ENCODE measurements around the gene CA5B. TPM values are rescaled to one million over a fixed set of nuclear protein-coding genes. Genes with fewer than 3 reads are reported as not detected.
"Not testable (repeated sequence)": the region's sequence is repeated elsewhere in the genome, so short reads cannot be mapped to it uniquely, and the experiment has no call there.

Gene CA5B
- total RNA-seq, 1 donor from 2014 or later = 4.2 TPM

DNA sequence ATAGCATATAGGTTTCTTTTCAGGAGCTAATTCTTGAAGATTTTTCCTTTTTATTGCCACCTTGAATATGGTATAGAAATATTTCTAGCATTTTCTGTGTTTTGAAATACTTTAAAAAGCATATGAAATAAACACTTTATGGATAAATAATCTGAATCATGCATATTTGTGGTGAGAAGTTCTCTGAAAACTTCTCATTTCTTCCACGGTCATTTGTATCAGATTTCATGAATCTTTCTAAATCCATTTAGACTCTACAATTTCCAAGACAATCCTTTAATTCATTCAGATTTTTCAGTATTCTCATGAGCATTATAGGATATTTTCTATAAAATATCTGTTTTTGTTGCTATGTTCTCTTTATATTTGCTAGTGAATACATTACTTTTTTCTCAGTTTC lies 16.2 kb upstream of the CA5B start:
- no peak overlapping the region for H3K27ac ChIP-seq (ENCODE audit: low read depth, low read length)
- no peaks in the 10 kb centered on the region for H3K36me3 ChIP-seq (ENCODE audit: control insufficient read depth in 3 of 3, insufficient read depth in 3 of 3, low read length in 3 of 3)
- H3K9me3 ChIP-seq (ENCODE audit: control insufficient read depth in 3 of 3, low read length in 3 of 3) = no peaks in the 10 kb centered on the region
- H3K9ac ChIP-seq (ENCODE audit: low read depth in 1 of 3, low read length in 3 of 3) = no peak overlapping the region
- no peaks in the 10 kb centered on the region for H3K27me3 ChIP-seq (ENCODE audit: control insufficient read depth in 3 of 3, insufficient read depth in 3 of 3, low read length in 3 of 3)
- H3K4me3 ChIP-seq (ENCODE audit: low read length in 3 of 3) = no peak overlapping the region
- no peaks in the 10 kb centered on the region for H3K4me1 ChIP-seq (ENCODE audit: control insufficient read depth in 3 of 3, insufficient read depth in 3 of 3, low read length in 3 of 3)

DNA sequence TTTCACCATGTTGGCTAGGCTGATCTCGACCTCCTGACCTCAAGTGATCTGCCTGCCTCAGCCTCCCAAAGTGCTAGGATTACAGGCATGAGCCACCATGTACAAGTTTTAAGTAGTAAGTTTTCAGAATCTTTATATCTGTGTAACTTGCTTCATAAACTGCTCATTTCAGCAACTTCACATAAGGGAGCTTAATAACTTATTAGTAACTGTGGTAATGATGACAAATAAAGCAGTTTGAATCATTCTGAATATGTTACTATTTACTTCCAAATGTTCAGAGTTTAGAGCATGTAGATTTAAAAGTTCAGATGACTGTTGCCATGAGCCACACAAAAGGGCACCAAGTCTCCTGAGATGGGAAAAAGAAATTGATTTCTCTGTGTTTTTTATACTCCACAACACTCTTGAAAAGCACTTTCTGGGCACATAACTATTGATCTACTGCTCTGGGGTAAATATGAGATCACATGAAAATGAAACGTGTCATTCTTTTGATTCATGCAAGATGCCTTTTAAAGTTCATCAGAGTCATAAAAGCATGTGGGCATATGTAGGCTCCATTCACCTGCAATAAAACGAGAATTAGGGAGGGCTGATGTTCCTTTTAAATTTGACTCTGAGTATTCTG lies 14.1 kb upstream of the CA5B start:
- Histone ChIP-seq H3K27me3 (ENCODE audit: control insufficient read depth in 3 of 3, insufficient read depth in 3 of 3, low read length in 3 of 3) (no peaks in the 10 kb centered on the region), H3K4me3 (ENCODE audit: low read length in 3 of 3) (no peak overlapping the region), H3K27ac (ENCODE audit: low read depth, low read length) (no peak overlapping the region), H3K9me3 (ENCODE audit: control insufficient read depth in 3 of 3, low read length in 3 of 3) (no peaks in the 10 kb centered on the region), H3K36me3 (ENCODE audit: control insufficient read depth in 3 of 3, insufficient read depth in 3 of 3, low read length in 3 of 3) (no peaks in the 10 kb centered on the region), H3K9ac (ENCODE audit: low read depth in 1 of 3, low read length in 3 of 3) (no peak overlapping the region), H3K4me1 (ENCODE audit: control insufficient read depth in 3 of 3, insufficient read depth in 3 of 3, low read length in 3 of 3) (no peaks in the 10 kb centered on the region)

DNA sequence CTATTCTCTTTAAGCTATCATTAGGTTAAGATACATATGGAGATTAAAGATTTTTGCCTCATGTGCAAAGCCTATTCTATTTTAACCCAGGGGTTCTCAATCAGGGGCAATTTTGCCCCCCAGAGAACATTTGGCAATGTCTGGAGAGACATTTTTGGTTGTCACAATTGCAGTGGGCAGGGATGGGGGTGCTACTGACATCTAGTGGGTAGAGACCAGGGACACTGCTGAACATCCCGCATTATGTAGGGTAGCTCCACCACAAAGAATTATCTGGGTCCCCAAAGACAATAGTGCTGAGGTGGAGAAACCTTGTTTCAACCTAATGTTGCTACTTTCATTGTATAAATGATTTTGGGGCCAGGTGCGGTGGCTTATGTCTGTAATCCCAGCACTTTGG lies 13.2 kb upstream of the CA5B start:
- H3K4me1 ChIP-seq (ENCODE audit: control insufficient read depth in 3 of 3, insufficient read depth in 3 of 3, low read length in 3 of 3) = no peaks in the 10 kb centered on the region
- H3K27me3 ChIP-seq (ENCODE audit: control insufficient read depth in 3 of 3, insufficient read depth in 3 of 3, low read length in 3 of 3) = no peaks in the 10 kb centered on the region
- no peak overlapping the region for H3K9ac ChIP-seq (ENCODE audit: low read depth in 1 of 3, low read length in 3 of 3)

DNA sequence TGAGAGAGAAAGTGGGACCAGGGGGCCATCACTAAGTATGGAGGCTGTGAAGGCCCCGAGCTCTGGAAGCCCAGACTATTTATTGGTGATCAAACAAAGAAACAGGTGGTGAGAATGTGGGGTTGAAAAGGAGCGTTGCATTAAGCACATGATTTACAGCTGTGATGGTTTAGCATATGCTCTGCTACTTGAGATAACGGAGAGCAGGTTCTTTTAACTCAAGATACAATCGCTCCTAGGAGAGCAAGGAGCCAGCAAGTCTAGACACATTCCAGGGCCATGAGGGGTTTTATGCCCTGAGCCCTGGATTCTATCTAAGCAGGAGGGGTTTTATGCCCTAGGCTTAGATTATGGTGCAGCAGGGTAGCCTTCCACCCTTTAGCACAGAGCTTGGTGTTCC lies 6.7 kb upstream of the CA5B start:
- not testable (repeated sequence) for H3K27ac ChIP-seq (ENCODE audit: low read depth, low read length); H3K36me3 ChIP-seq (ENCODE audit: control insufficient read depth in 3 of 3, insufficient read depth in 3 of 3, low read length in 3 of 3); H3K9me3 ChIP-seq (ENCODE audit: control insufficient read depth in 3 of 3, low read length in 3 of 3); H3K27me3 ChIP-seq (ENCODE audit: control insufficient read depth in 3 of 3, insufficient read depth in 3 of 3, low read length in 3 of 3); H3K4me3 ChIP-seq (ENCODE audit: low read length in 3 of 3); H3K9ac ChIP-seq (ENCODE audit: low read depth in 1 of 3, low read length in 3 of 3); H3K4me1 ChIP-seq (ENCODE audit: control insufficient read depth in 3 of 3, insufficient read depth in 3 of 3, low read length in 3 of 3)

More for the DNA sequence above, 13.2 kb upstream of the CA5B start:
- Histone ChIP-seq H3K4me3 (ENCODE audit: low read length in 3 of 3) (no peak overlapping the region), H3K36me3 (ENCODE audit: control insufficient read depth in 3 of 3, insufficient read depth in 3 of 3, low read length in 3 of 3) (no peaks in the 10 kb centered on the region), H3K27ac (ENCODE audit: low read depth, low read length) (no peak overlapping the region), H3K9me3 (ENCODE audit: control insufficient read depth in 3 of 3, low read length in 3 of 3) (no peaks in the 10 kb centered on the region)

DNA sequence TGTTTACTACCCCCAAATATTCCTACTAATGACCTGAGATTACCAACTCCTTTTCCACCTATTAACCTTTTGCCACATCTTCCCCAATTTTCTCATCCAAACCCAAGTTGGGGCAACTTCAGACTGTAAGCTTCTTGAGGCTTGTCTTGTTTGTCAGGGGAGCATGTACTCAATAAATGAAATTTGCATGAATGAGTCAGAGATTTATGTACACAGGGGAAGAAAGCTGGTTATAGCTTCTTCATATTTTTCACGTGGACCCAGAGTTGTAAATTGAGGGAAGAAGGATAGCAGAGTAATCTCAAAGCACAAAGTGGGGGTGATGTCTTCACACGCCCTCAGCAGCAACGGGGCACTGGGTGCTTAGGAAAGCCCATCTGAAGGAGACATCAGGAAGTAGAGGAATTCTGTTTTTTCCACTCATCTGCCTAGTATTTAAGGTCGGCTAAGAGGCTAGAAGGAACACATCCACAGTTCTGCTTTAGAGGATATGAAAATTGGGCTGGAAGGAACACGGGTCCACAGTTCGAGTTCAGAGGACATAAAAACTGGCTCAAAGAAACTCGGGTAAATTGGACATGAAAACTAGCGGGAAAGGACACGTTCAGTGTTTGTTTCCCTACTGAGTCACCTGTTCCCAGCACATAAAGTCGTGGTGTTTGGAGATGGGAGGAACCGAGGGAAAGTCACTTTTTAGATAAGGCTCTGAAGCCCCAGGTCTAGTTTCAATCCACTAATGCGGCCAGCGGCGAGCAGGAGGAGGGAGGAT lies 696 bp upstream of the CA5B start:
- Histone ChIP-seq H3K27ac (ENCODE audit: low read depth, low read length) (no peak overlapping the region), H3K9ac (ENCODE audit: low read depth in 1 of 3, low read length in 3 of 3) (peak overlapping the region; percentile 0 to 60 (median 57)), H3K4me1 (ENCODE audit: control insufficient read depth in 3 of 3, insufficient read depth in 3 of 3, low read length in 3 of 3) (peaks cover 0 to 7% (median 5%) of the 10 kb centered on the region in 3 donors)

DNA sequence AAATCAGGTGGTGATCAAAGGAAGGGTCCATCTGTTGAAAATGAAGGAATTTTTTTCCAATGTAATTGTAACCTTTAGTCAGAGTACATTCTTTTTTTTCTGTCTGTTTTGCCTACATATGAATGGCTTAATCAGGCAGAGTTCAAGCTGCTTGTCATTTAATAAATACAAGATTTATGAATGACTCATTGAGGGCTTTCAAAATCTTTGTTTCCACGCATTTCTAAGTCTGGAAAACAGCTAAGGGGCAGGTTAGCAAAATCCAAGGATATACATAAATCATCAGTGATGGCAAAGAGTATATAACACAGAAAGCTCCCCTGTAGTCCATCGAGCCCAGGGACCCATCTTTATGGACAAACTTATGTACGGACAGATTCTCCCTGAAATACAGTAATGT lies 1.8 kb downstream of the CA5B start:
- Histone ChIP-seq H3K27ac (ENCODE audit: low read depth, low read length) (no peak overlapping the region), H3K9me3 (ENCODE audit: control insufficient read depth in 3 of 3, low read length in 3 of 3) (no peaks in the 10 kb centered on the region), H3K36me3 (ENCODE audit: control insufficient read depth in 3 of 3, insufficient read depth in 3 of 3, low read length in 3 of 3) (no peaks in the 10 kb centered on the region), H3K4me1 (ENCODE audit: control insufficient read depth in 3 of 3, insufficient read depth in 3 of 3, low read length in 3 of 3) (peaks cover 0 to 7% (median 5%) of the 10 kb centered on the region in 3 donors), H3K4me3 (ENCODE audit: low read length in 3 of 3) (no peak overlapping the region), H3K9ac (ENCODE audit: low read depth in 1 of 3, low read length in 3 of 3) (no peak overlapping the region), H3K27me3 (ENCODE audit: control insufficient read depth in 3 of 3, insufficient read depth in 3 of 3, low read length in 3 of 3) (peaks cover 0 to 4% (median 0%) of the 10 kb centered on the region in 3 donors)

More for the DNA sequence above, 696 bp upstream of the CA5B start:
- Histone ChIP-seq H3K4me3 (ENCODE audit: low read length in 3 of 3) (peak overlapping the region; percentile 52 to 73 (median 68)), H3K36me3 (ENCODE audit: control insufficient read depth in 3 of 3, insufficient read depth in 3 of 3, low read length in 3 of 3) (no peaks in the 10 kb centered on the region), H3K27me3 (ENCODE audit: control insufficient read depth in 3 of 3, insufficient read depth in 3 of 3, low read length in 3 of 3) (peaks cover 0 to 4% (median 0%) of the 10 kb centered on the region in 3 donors), H3K9me3 (ENCODE audit: control insufficient read depth in 3 of 3, low read length in 3 of 3) (no peaks in the 10 kb centered on the region)

DNA sequence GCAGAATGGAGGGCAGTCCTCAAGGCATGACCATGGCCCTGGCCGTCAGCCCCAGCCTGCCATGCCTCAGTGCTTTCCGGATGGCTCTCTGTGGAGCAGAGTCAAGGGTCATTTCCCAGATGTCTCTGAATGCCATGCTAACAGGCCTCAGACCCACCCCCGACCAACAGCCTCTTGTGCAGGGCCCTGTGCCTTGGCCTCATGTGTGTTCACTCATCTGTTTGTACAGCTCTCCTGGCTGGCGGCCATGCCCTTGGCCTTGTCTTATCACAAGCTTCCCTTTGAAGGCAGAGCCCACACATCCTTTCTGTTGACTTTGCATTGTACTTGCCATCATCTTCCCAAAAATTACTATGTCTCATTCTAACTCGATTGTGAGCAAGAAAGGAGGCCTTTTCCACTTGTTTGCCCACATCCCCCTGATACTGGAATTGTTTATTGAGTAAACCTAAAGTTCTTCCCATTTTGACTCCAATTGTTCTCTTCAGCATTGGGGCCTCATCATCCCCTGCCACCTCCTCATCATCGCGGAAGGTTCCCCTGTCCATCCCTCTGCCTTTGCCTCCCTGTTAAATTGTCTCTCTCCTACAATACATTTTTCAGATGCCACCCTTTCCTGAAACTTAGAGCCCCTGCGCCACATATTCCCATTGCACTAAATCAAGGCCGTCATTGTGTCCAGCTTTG lies 6.3 kb downstream of the CA5B start:
- Histone ChIP-seq H3K27me3 (ENCODE audit: control insufficient read depth in 3 of 3, insufficient read depth in 3 of 3, low read length in 3 of 3) (no peaks in the 10 kb centered on the region), H3K4me3 (ENCODE audit: low read length in 3 of 3) (no peak overlapping the region), H3K9ac (ENCODE audit: low read depth in 1 of 3, low read length in 3 of 3) (no peak overlapping the region), H3K4me1 (ENCODE audit: control insufficient read depth in 3 of 3, insufficient read depth in 3 of 3, low read length in 3 of 3) (no peaks in the 10 kb centered on the region), H3K36me3 (ENCODE audit: control insufficient read depth in 3 of 3, insufficient read depth in 3 of 3, low read length in 3 of 3) (no peaks in the 10 kb centered on the region), H3K9me3 (ENCODE audit: control insufficient read depth in 3 of 3, low read length in 3 of 3) (no peaks in the 10 kb centered on the region), H3K27ac (ENCODE audit: low read depth, low read length) (no peak overlapping the region)

DNA sequence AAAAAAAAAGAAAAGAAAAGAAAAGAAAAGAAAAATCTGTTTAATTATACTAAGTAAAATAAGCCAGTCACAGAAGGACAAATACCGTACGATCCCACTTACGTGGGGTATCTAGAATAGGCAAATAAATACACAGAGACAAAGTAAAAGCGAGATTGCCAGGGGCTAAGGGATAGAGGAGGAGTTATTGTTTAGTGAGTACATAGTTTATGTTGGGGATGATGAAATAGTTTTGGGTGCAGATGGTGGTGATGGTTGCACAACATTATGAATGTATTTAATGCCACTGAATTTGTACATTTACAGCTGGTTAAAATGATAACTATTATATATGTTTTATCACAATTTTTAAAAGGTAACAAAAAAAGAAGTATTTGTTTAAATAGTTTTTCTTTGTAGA lies 7.1 kb downstream of the CA5B start:
- Histone ChIP-seq H3K9me3 (ENCODE audit: control insufficient read depth in 3 of 3, low read length in 3 of 3) (no peaks in the 10 kb centered on the region), H3K9ac (ENCODE audit: low read depth in 1 of 3, low read length in 3 of 3) (no peak overlapping the region), H3K27ac (ENCODE audit: low read depth, low read length) (no peak overlapping the region)

DNA sequence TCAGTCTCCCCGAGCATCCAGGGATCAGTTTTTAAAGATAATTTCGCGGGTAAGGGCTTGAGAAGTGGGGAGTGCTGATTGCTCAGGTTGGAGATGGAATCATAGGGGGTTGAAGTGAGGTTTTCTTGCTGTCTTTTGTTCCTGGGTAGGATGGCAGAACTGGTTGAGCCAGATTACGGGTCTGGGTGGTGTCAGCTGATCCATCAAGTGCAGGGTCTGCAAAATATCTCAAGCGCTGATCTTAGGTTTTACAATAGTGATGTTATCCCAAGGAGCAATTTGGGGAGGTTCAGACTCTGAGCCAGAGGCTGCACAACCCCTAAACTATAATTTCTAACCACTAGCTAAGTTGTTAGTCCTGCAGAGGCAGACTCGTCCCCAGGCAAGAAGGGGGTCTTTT lies 8.6 kb downstream of the CA5B start:
- not testable (repeated sequence) for H3K9me3 ChIP-seq (ENCODE audit: control insufficient read depth in 3 of 3, low read length in 3 of 3); H3K27me3 ChIP-seq (ENCODE audit: control insufficient read depth in 3 of 3, insufficient read depth in 3 of 3, low read length in 3 of 3); H3K36me3 ChIP-seq (ENCODE audit: control insufficient read depth in 3 of 3, insufficient read depth in 3 of 3, low read length in 3 of 3); H3K4me3 ChIP-seq (ENCODE audit: low read length in 3 of 3); H3K27ac ChIP-seq (ENCODE audit: low read depth, low read length); H3K9ac ChIP-seq (ENCODE audit: low read depth in 1 of 3, low read length in 3 of 3); H3K4me1 ChIP-seq (ENCODE audit: control insufficient read depth in 3 of 3, insufficient read depth in 3 of 3, low read length in 3 of 3)

More for the DNA sequence above, 7.1 kb downstream of the CA5B start:
- Histone ChIP-seq H3K4me3 (ENCODE audit: low read length in 3 of 3) (no peak overlapping the region), H3K27me3 (ENCODE audit: control insufficient read depth in 3 of 3, insufficient read depth in 3 of 3, low read length in 3 of 3) (no peaks in the 10 kb centered on the region), H3K4me1 (ENCODE audit: control insufficient read depth in 3 of 3, insufficient read depth in 3 of 3, low read length in 3 of 3) (peaks cover 0 to 4% (median 0%) of the 10 kb centered on the region in 3 donors), H3K36me3 (ENCODE audit: control insufficient read depth in 3 of 3, insufficient read depth in 3 of 3, low read length in 3 of 3) (no peaks in the 10 kb centered on the region)

DNA sequence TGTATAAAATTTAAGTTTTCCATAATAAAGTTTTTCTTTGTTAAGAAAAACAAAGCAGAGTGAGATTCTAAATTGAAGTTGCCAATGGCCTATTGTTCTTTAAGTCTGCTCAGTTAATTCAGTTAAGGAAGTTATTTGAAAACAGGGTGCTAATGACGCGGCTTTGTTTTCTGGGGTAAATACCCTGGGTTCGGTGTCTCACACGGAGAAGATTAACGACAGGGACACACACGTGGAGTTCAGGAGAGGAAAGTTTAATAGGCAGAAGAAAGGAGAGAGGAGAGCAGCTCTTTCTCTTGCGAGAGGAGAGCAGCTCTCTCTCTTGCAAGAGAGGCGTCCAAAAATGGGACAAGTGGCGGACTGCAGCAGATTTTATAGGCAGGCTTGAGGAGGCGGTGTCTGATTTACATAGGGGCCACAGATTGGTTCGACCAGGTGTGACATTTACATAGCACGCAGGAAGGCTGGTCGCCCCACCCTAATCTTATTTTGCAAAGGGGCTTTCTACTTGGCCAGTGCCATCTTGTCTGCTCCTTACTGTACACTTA lies 9.6 kb downstream of the CA5B start:
- Histone ChIP-seq H3K4me1 (ENCODE audit: control insufficient read depth in 3 of 3, insufficient read depth in 3 of 3, low read length in 3 of 3) (peaks cover 3 to 8% (median 7%) of the 10 kb centered on the region in 3 donors), H3K9ac (ENCODE audit: low read depth in 1 of 3, low read length in 3 of 3) (no peak overlapping the region), H3K36me3 (ENCODE audit: control insufficient read depth in 3 of 3, insufficient read depth in 3 of 3, low read length in 3 of 3) (no peaks in the 10 kb centered on the region), H3K4me3 (ENCODE audit: low read length in 3 of 3) (no peak overlapping the region), H3K27ac (ENCODE audit: low read depth, low read length) (no peak overlapping the region), H3K9me3 (ENCODE audit: control insufficient read depth in 3 of 3, low read length in 3 of 3) (no peaks in the 10 kb centered on the region), H3K27me3 (ENCODE audit: control insufficient read depth in 3 of 3, insufficient read depth in 3 of 3, low read length in 3 of 3) (no peaks in the 10 kb centered on the region)

All from skeletal muscle tissue (tissue), 4 donors.